H1 (cell line): ENCODE results near the gene CELA1. TPM values are rescaled to one million over a fixed set of nuclear protein-coding genes. Genes with fewer than 3 reads are reported as not detected.

Experiments used
- CTCF ChIA-PET: fragments of 300-600 bp; sonication (Branson Sonifier 250); formaldehyde crosslinking; loops from one replicate; lab custom pipeline; 2021; ENCODE audit not compliant: partially characterized antibody; lab: Charles Lee
- POLR2A ChIA-PET: fragments of 300-600 bp; sonication (Branson Sonifier 250); formaldehyde crosslinking; loops from one replicate; lab custom pipeline; 2021; ENCODE audit warnings: inconsistent platforms; ENCODE audit not compliant: partially characterized antibody; lab: Charles Lee
- DNase-seq, 2 experiments: peaks; one replicate each; pipeline versions ENCODE4 v3.0.0 to v3.0.0-alpha.2; 2010 to 2022; ENCODE audit warnings: low spot score in 2 of 2, low read depth in 1 of 2, mixed read lengths in 1 of 2
- FAIRE-seq: peaks from 2 replicates; lab custom pipeline; 2011; peaks lifted over from hg19 to GRCh38; lab: Jason Lieb, UNC
- H2AFZ ChIP-seq: 2 replicates; pipeline ENCODE4 v1.8.1; 2012; ENCODE audit warnings: low read length, inconsistent platforms
- H2AK5ac ChIP-seq: 2 replicates; pipeline ENCODE4 v1.6.1; 2013; ENCODE audit warnings: low read depth, low read length
- H2BK120ac ChIP-seq: replicated peaks from 2 replicates; pipeline ENCODE3; 2013; ENCODE audit warnings: low read depth, low read length, inconsistent platforms
- H2BK12ac ChIP-seq: 2 replicates; pipeline ENCODE4 v1.6.1; 2013; ENCODE audit warnings: low read depth, low read length
- H2BK15ac ChIP-seq: 2 replicates; pipeline ENCODE4 v1.6.1; 2013; ENCODE audit warnings: low read length
- H2BK20ac ChIP-seq: 2 replicates; pipeline ENCODE4 v1.6.1; 2013; ENCODE audit warnings: low read length
- H2BK5ac ChIP-seq: 2 replicates; pipeline ENCODE4 v1.6.1; 2013; ENCODE audit warnings: low read depth, low read length
- H3K14ac ChIP-seq: 2 replicates; pipeline ENCODE4 v1.6.1; 2013; ENCODE audit warnings: inconsistent platforms; ENCODE audit not compliant: insufficient read length
- H3K18ac ChIP-seq: 2 replicates; pipeline ENCODE4 v1.6.1; 2013; ENCODE audit warnings: low read length; ENCODE audit errors: extremely low read depth
- H3K23ac ChIP-seq: 2 replicates; pipeline ENCODE4 v1.6.1; 2013; ENCODE audit warnings: inconsistent platforms; ENCODE audit not compliant: insufficient read length
- H3K23me2 ChIP-seq: 2 replicates; pipeline ENCODE4 v1.6.1; 2013; ENCODE audit warnings: low read depth, low read length
- H3K27ac ChIP-seq: 2 replicates; pipeline ENCODE4 v1.6.1; 2011; ENCODE audit warnings: low read depth, low read length, inconsistent platforms
- H3K27me3 ChIP-seq, 4 experiments: replicated peaks in 1 of 4; 1 replicate in 1 of 4; 2 replicates in 3 of 4; pipeline versions ENCODE4 v1.6.1 to v1.8.1; 2011 to 2013; ENCODE audit warnings: low read length in 3 of 4, mild to moderate bottlenecking in 3 of 4, inconsistent platforms in 2 of 4, mixed read lengths in 2 of 4, moderate library complexity in 1 of 4; ENCODE audit not compliant: control insufficient read depth in 3 of 4, insufficient read depth in 3 of 4; ENCODE audit errors: extremely low read depth in 1 of 4
- H3K36me3 ChIP-seq, 4 experiments: 2 replicates each; pipeline versions ENCODE4 v1.6.1 to v1.8.1; 2011 to 2013; ENCODE audit warnings: mild to moderate bottlenecking in 4 of 4, low read length in 3 of 4, moderate library complexity in 2 of 4, control low read depth in 1 of 4, inconsistent platforms in 1 of 4; ENCODE audit not compliant: insufficient read depth in 4 of 4, control insufficient read depth in 2 of 4
- H3K4ac ChIP-seq: replicated peaks from 2 replicates; pipeline ENCODE3; 2013; ENCODE audit warnings: low read length, low read depth, mixed read lengths, inconsistent platforms; ENCODE audit not compliant: insufficient read length
- H3K4me1 ChIP-seq, 4 experiments: replicated peaks in 1 of 4; 1 replicate in 1 of 4; 2 replicates in 3 of 4; pipeline versions ENCODE4 v1.6.1 to v1.8.1; 2011 to 2013; ENCODE audit warnings: low read length in 3 of 4, inconsistent platforms in 2 of 4, mixed read lengths in 1 of 4; ENCODE audit not compliant: insufficient read depth in 4 of 4, control insufficient read depth in 3 of 4
- H3K4me2 ChIP-seq, 2 experiments: 2 replicates each; pipeline versions ENCODE4 v1.6.1 to v1.8.1; 2011 to 2013; ENCODE audit warnings: low read depth in 2 of 2, low read length in 2 of 2, control low read depth in 1 of 2, inconsistent platforms in 1 of 2, mild to moderate bottlenecking in 1 of 2; ENCODE audit not compliant: insufficient read depth in 1 of 2
- H3K4me3 ChIP-seq, 4 experiments: fragments of 200-600, 300-600 bp in 1 of 4; sonication (generic), shearing (Covaris generic), sonication (Bioruptor Twin) in 1 of 4; 2 replicates each; pipeline versions ENCODE4 v1.5.1 to v1.8.1; 2011 to 2016; ENCODE audit warnings: low read length in 4 of 4, low read depth in 3 of 4, control low read depth in 2 of 4, inconsistent platforms in 2 of 4, mild to moderate bottlenecking in 2 of 4, mixed read lengths in 1 of 4, moderate library complexity in 1 of 4; ENCODE audit not compliant: insufficient read depth in 2 of 4; ENCODE audit errors: extremely low read depth in 1 of 4
- H3K56ac ChIP-seq: replicated peaks from 2 replicates; pipeline ENCODE3; 2013; ENCODE audit warnings: low read depth, mild to moderate bottlenecking, mixed read lengths, low read length, inconsistent platforms; ENCODE audit not compliant: insufficient read length
- H3K79me1 ChIP-seq: 2 replicates; pipeline ENCODE4 v1.6.1; 2013; ENCODE audit warnings: low read depth, low read length, control low read depth
- H3K79me2 ChIP-seq, 2 experiments: 2 replicates each; pipeline versions ENCODE4 v1.6.1 to v1.8.1; 2012 to 2013; ENCODE audit warnings: low read length in 2 of 2, mild to moderate bottlenecking in 2 of 2, inconsistent platforms in 1 of 2; ENCODE audit not compliant: insufficient read depth in 2 of 2, control insufficient read depth in 1 of 2
- H3K9ac ChIP-seq, 4 experiments: replicated peaks in 1 of 4; 1 replicate in 1 of 4; 2 replicates in 3 of 4; pipeline versions ENCODE4 v1.6.1 to v1.8.1; 2011 to 2013; ENCODE audit warnings: low read depth in 3 of 4, low read length in 3 of 4, control low read depth in 2 of 4, mild to moderate bottlenecking in 2 of 4, moderate library complexity in 2 of 4, inconsistent platforms in 1 of 4; ENCODE audit errors: extremely low read depth in 1 of 4
- H3K9me3 ChIP-seq, 2 experiments: 2 replicates each; pipeline versions ENCODE4 v1.6.1 to v1.8.1; 2012 to 2013; ENCODE audit warnings: mild to moderate bottlenecking in 2 of 2, moderate library complexity in 2 of 2, control low read depth in 1 of 2, inconsistent platforms in 1 of 2, low read depth in 1 of 2, low read length in 1 of 2, mixed read lengths in 1 of 2; ENCODE audit not compliant: insufficient read depth in 2 of 2
- H4K20me1 ChIP-seq, 2 experiments: replicated peaks in 1 of 2; 2 replicates each; pipeline versions ENCODE3 to v1.8.1; 2011 to 2013; ENCODE audit warnings: inconsistent platforms in 2 of 2, low read length in 2 of 2, mild to moderate bottlenecking in 1 of 2; ENCODE audit not compliant: insufficient read depth in 2 of 2, control insufficient read depth in 1 of 2
- H4K5ac ChIP-seq: 2 replicates; pipeline ENCODE4 v1.6.1; 2013; ENCODE audit warnings: low read length, low read depth, mixed read lengths, inconsistent platforms; ENCODE audit not compliant: insufficient read length
- H4K8ac ChIP-seq: 2 replicates; pipeline ENCODE4 v1.8.0; 2013; ENCODE audit warnings: mild to moderate bottlenecking, moderate library complexity, low read length, inconsistent platforms; ENCODE audit not compliant: insufficient read depth; ENCODE audit errors: extremely low read depth
- H4K91ac ChIP-seq: replicated peaks from 2 replicates; pipeline ENCODE3; 2013; ENCODE audit warnings: low read length, mixed read lengths, inconsistent platforms; ENCODE audit not compliant: insufficient read length
- BACH1 ChIP-seq: IDR thresholded peaks from 2 replicates; pipeline ENCODE4 v1.6.1; 2012; ENCODE audit warnings: low read length, improper control_type of control experiment
- BCL11A ChIP-seq, 2 experiments: IDR thresholded peaks; one replicate each; pipeline ENCODE4 v1.6.1; 2011; ENCODE audit warnings: low read depth in 2 of 2, low read length in 2 of 2, mild to moderate bottlenecking in 2 of 2
- CBX8 ChIP-seq: fragments of 300-800, 300-1000 bp; sonication (generic); IDR thresholded peaks from 2 replicates; pipeline ENCODE4 v1.7.1; 2016; ENCODE audit warnings: low read depth, low read length, borderline replicate concordance
- CTBP2 ChIP-seq: IDR thresholded peaks from 2 replicates; pipeline ENCODE4 v1.7.0; 2011; ENCODE audit warnings: borderline replicate concordance, mild to moderate bottlenecking, moderate library complexity, mixed read lengths, low read length; ENCODE audit not compliant: insufficient read depth, insufficient read length
- KDM1A ChIP-seq: fragments of 200-600, 300-600 bp; sonication (generic); IDR thresholded peaks from 2 replicates; pipeline ENCODE4 v1.7.1; 2016; ENCODE audit warnings: mild to moderate bottlenecking, low read length, borderline replicate concordance
- KDM4A ChIP-seq: IDR thresholded peaks from one replicate; pipeline ENCODE4 v1.7.1; 2012; ENCODE audit warnings: low read depth, mild to moderate bottlenecking, moderate library complexity, low read length, inconsistent platforms; ENCODE audit not compliant: severe bottlenecking
- NRF1 ChIP-seq: IDR thresholded peaks from 2 replicates; pipeline ENCODE4 v1.6.1; 2011; ENCODE audit warnings: mild to moderate bottlenecking, low read depth, low read length, improper control_type of control experiment
- RNF2 ChIP-seq: fragments of 200-900, 300-1000 bp; sonication (generic); IDR thresholded peaks from 2 replicates; pipeline ENCODE4 v1.7.1; 2016; ENCODE audit warnings: borderline replicate concordance, low read depth, mild to moderate bottlenecking, antibody characterized with exemption, low read length; ENCODE audit not compliant: poor library complexity, severe bottlenecking; ENCODE audit errors: missing control alignments
- SP2 ChIP-seq: IDR thresholded peaks from 2 replicates; pipeline ENCODE4 v1.6.1; 2012; ENCODE audit warnings: mild to moderate bottlenecking, low read length, inconsistent platforms
- SP4 ChIP-seq: IDR thresholded peaks from 2 replicates; pipeline ENCODE4 v1.6.1; 2012; ENCODE audit warnings: low read length, inconsistent platforms
- SUZ12 ChIP-seq: fragments of 200-600 bp; sonication (generic); IDR thresholded peaks from 2 replicates; pipeline ENCODE4 v1.6.1; 2012; ENCODE audit warnings: mild to moderate bottlenecking, inconsistent platforms, low read length, moderate library complexity, mixed read lengths
- ZNF274 ChIP-seq: IDR thresholded peaks from 2 replicates; pipeline ENCODE4 v1.7.0; 2012; ENCODE audit warnings: low read length, borderline replicate concordance; ENCODE audit errors: extremely low read depth
- WGBS, 2 experiments: shearing (Covaris generic) in 1 of 2; methylation state at CpG; one replicate each; pipeline versions ENCODE4 v1.1.6 to v1.1.7; 2013 to 2015; ENCODE audit warnings: low lambda C conversion rate in 2 of 2, mixed read lengths in 2 of 2, inconsistent platforms in 1 of 2, low coverage in 1 of 2, missing lambda C conversion rate in 1 of 2; ENCODE audit not compliant: insufficient replicate concordance in 2 of 2, insufficient coverage in 1 of 2, insufficient read length in 1 of 2; ENCODE audit errors: extremely low coverage in 1 of 2, missing lambda C conversion rate in 1 of 2; 5-methylcytosine and 5-hydroxymethylcytosine counted together
- polyA plus RNA-seq, 7 experiments: library from polyadenylated mRNA; depleted of rRNA in 3 of 7; stranded (reverse) in 5 of 7; unstranded in 2 of 7; fragments of >200 nt in 5 of 7; fragments of 200-250 nt in 2 of 7; gene quantifications; 1 replicate in 5 of 7; 2 replicates in 1 of 7; 4 replicates in 1 of 7; pipeline versions ENCODE4 v1.2.1 to v1.2.3, GENCODE V29; 2011 to 2013; ENCODE audit warnings: missing spikeins in 2 of 7, mixed read lengths in 2 of 7
- total RNA-seq: library from RNA; stranded (reverse); fragmentation: NEBNext Ultra II Directional; extraction: Animal tissue kit (Norgen Biotek cat#: 25700); gene quantifications from 2 replicates; pipeline ENCODE4 v1.2.1, GENCODE V29; 2021
- TF ChIP-seq, protein P1 (sequence below): IDR thresholded peaks from 2 replicates; pipeline ENCODE4 v1.6.1; 2011; ENCODE audit warnings: low read length, improper control_type of control experiment

Gene CELA1
- total and polyA plus RNA-seq, 2 of the 8 experiments (the other 6 are each of a cell fraction or from before 2014, with no cell fraction given), result 0.09 TPM; not detected in 1

- no peak overlapping the region for H4K8ac ChIP-seq
- H3K9ac ChIP-seq, result no peak overlapping the region
- FAIRE-seq (no peak), DNase-seq (no peak)
- no peak overlapping the region for H2AK5ac ChIP-seq
- no peak overlapping the region for H3K4ac ChIP-seq
- H3K36me3 ChIP-seq, result no peaks in the 10 kb centered on the region
- no peaks in the 10 kb centered on the region for H3K4me1 ChIP-seq
- no peak overlapping the region for H4K5ac ChIP-seq
- no peaks in the 10 kb centered on the region for H3K27me3 ChIP-seq
- no peaks in the 10 kb centered on the region for H3K79me2 ChIP-seq
- H2AFZ ChIP-seq, result no peak overlapping the region
- H3K18ac ChIP-seq, result no peak overlapping the region
- no peaks in the 10 kb centered on the region for H3K23me2 ChIP-seq
- no peak overlapping the region for H2BK15ac ChIP-seq
- no peak overlapping the region for H3K56ac ChIP-seq
- H4K20me1 ChIP-seq, result no peaks in the 10 kb centered on the region
- H4K91ac ChIP-seq, result no peak overlapping the region
- ChIA-PET POLR2A (no interaction called here), CTCF (interaction anchor here (1.0 to 2.5 kb wide), 3 partner anchors 13 to 73 kb away, joined by 3 to 8 read pairs (median 6); no protein-coding TSS in a partner anchor)
- H3K27ac ChIP-seq, result no peak overlapping the region
- no peaks in the 10 kb centered on the region for H3K9me3 ChIP-seq
- H3K23ac ChIP-seq, result no peak overlapping the region
- H3K14ac ChIP-seq, result no peak overlapping the region
- H2BK120ac ChIP-seq, result no peak overlapping the region
- no peak overlapping the region for H2BK5ac ChIP-seq
- H3K79me1 ChIP-seq, result no peaks in the 10 kb centered on the region
- H3K4me3 ChIP-seq, result no peak overlapping the region
- H2BK20ac ChIP-seq, result no peak overlapping the region
- WGBS, 2 experiments, result 91% methylated on average over 4 of the region's 4 CpGs; no CpG with 5 or more reads in 1 of the 2 experiments
- no peak overlapping the region for H2BK12ac ChIP-seq
- H3K4me2 ChIP-seq, result no peak overlapping the region
- TF ChIP-seq KDM4A (no peak), RNF2 (no peak), SUZ12 (no peak), ZNF274 (no peak), KDM1A (no peak), CBX8 (no peak), SP4 (no peak), BCL11A (IDR thresholded peaks at IDR 0.05; ENCODE audit: low read depth in 2 of 2, low read length in 2 of 2) (no peak), SP2 (no peak), NRF1 (no peak), CTBP2 (no peak), BACH1 (no peak)
- TF ChIP-seq, protein P1, sequence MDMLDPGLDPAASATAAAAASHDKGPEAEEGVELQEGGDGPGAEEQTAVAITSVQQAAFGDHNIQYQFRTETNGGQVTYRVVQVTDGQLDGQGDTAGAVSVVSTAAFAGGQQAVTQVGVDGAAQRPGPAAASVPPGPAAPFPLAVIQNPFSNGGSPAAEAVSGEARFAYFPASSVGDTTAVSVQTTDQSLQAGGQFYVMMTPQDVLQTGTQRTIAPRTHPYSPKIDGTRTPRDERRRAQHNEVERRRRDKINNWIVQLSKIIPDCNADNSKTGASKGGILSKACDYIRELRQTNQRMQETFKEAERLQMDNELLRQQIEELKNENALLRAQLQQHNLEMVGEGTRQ, result no peak
Observed at GRCh38 chr12:51334764-51335163, 11.7 kb downstream of the CELA1 start.
